ENCODE results near the gene CCDC81.

The CCDC81 gene

DNA sequence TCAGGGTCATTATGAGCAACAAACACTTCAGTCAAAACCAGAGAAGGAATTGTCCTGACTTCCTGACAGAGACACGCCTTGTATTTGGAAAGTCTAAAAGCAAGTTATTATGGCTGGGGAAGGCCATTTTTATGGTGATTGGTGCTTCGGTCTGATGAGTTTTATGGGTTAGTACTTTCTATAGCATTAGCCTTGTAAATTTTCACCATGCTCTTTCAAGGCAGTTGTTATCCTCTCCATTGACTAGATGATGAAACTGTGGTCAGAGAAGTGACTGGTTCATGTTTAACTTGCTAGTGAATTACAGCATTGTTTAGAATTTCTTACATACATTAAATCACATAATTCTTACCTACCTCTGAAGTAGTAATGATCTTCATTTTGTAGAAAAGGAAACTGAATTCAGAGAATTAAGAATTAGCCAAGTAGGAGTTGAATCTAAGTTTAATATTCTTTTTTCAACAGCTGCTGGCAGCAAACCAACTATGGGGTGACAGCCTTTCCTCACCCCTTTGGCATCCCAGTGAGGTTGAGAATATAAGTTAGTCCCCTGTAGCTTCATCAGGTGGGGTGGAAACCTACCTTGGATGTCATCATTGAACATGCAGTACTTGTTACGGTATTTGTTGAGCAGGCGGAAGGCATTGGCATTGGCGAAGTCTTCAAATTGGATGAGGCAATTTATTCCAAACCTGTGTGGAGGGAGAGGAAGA lies 90.0 kb downstream of the CCDC81 start:
- DNase-seq (ENCODE audit: low read depth) = no peak

DNA sequence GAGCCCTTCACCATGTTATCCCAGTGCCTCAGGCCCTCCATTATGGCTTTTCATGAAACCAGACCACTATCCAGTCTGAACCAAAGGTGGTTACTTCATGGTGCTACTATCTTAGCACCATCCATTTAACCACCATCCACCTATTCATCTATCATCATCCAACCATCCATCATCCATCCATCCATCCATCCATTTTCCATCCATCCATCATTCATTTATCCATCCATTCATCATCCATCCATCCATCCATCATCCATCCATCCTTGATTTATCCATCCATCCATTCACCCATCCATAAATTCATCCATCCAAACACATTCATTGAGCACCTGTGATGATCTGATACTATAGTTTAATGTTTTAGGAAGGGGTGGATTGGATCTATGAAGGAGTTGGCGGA lies 93.5 kb downstream of the CCDC81 start:
- DNase-seq (ENCODE audit: low read depth) = no peak

DNA sequence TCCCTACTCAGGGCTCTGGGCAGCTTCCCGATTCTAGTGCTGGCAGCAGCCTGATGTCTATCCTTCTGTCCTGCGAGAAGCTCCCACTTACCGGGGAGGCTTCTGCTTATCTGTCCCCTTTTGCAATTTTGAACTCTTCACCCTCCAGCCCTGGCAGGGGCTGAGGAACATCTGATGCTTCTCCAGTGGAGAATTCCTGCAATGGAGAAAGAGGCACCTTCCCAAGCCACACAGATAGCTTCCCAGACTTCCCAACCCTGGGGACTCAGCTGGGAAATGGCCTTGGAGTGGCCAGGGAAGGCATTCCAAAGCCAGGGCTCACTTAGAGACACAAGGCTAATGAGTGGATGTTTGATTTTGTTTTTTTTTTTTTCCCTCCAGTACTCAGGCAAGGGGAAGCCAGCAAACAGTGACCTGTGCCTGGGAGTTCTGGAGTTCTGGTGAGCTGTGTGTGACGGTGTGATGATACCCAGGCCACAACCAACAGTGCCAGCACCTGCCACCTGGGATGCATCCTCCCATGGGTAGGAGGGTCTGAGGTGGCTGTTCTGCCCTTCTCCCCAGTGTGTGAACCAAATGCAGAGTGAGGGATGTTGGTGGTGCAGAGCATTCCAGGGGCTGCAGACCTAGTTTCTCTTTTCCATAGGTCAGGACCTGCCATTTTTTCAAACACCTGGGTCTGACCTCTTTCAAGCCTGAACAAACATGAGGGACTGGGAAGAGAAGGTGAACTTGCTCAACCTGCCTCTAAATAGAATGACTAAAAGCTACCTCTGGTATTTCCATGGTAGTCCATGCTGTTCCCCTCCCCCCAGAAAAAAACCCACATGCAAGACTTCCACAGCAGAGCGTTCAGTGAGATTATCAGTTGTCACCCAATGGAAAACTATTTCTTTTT lies 95.1 kb downstream of the CCDC81 start:
- peak; percentile 33 for DNase-seq (ENCODE audit: low read depth)

Measured in amniotic epithelial cell (primary cell).